Measurements from ENCODE around the gene ZNF595.
"Not testable (repeated sequence)": the region's sequence is repeated elsewhere in the genome, so short reads cannot be mapped to it uniquely, and the experiment has no call there.

Gene ZNF595

DNA sequence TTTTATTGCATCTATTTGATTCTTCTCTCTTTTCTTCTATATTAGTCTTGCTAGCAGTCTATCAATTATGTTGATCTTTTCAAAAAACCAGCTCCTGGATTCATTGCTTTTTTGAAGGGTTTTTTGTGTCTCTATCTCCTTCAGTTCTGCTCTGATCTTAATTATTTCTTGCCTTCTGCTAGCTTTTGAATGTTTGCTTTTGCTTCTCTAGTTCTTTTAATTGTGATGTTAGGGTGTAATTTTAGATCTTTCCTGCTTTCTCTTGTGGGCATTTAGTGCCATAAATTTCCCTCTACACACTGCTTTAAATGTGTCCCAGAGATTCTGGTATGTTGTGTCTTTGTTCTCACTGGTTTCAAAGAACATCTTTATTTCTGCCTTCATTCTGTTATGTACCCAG is 14.9 kb upstream of the ZNF595 start:
- H3K27me3 ChIP-seq (ENCODE audit: low read depth); H3K9me3 ChIP-seq; H3K4me1 ChIP-seq; H3K4me3 ChIP-seq; DNase-seq (ENCODE audit: low spot score in 2 of 2); in situ Hi-C loops (cut with MboI; ENCODE audit: low sequenced_read_pairs); H3K36me3 ChIP-seq (replicated peaks): not testable (repeated sequence)

- DNase-seq (ENCODE audit: low spot score in 2 of 2); in situ Hi-C loops (cut with MboI; ENCODE audit: low sequenced_read_pairs); H3K36me3 ChIP-seq (replicated peaks); H3K4me3 ChIP-seq; H3K27me3 ChIP-seq (ENCODE audit: low read depth); H3K4me1 ChIP-seq; H3K9me3 ChIP-seq: not testable (repeated sequence)
Observed at GRCh38 chr4:43375-43774, 9.7 kb upstream of the ZNF595 start.

DNA sequence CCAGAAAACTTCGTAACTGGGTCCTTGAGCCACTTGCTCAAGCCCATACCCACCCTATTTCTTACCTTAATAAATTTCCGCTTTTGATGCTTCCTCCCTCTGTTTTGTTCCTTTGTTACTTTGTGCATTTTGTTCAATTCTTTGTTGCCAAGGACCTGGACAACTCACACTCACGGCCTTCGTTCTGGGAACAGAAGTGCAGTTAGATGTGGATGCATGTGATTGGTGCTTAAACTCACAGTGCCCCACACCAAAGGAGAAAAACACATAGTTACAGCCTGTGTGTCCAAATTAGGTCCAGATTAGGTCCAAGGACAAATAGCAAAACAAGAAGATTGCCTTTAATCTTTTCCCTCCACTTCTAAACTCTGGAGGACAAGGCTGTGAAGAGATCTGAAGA is 1.9 kb upstream of the ZNF595 start:
- H3K4me3 ChIP-seq; H3K36me3 ChIP-seq (replicated peaks); H3K9me3 ChIP-seq; H3K4me1 ChIP-seq; H3K27me3 ChIP-seq (ENCODE audit: low read depth); DNase-seq (ENCODE audit: low spot score in 2 of 2); in situ Hi-C loops (cut with MboI; ENCODE audit: low sequenced_read_pairs): not testable (repeated sequence)

- H3K4me3 ChIP-seq; H3K4me1 ChIP-seq; H3K36me3 ChIP-seq (replicated peaks); in situ Hi-C loops (cut with MboI; ENCODE audit: low sequenced_read_pairs); H3K27me3 ChIP-seq (ENCODE audit: low read depth); H3K9me3 ChIP-seq; DNase-seq (ENCODE audit: low spot score in 2 of 2): not testable (repeated sequence)
Observed at GRCh38 chr4:51655-52277, 1.4 kb upstream of the ZNF595 start.

DNA sequence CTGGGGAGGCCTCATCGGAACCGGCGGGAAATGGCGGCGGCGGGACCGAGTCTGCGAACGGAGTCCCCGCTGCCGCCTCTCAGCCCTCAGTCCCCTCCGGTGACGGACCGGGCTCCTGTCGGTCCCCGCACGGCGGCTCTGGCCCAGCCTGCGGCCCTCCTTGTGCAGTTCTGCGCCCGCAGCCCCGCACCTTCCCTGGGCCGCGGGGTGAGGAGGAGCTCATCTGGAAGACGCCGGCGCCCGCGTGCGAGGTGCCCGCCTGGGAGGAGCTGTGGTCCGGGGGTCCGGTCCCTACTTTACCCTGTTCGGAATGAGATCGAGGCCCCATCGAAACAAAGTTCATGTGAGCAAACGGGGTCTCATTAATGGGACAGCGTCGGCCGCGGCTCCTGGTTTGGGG is 400 bp downstream of the ZNF595 start:
- H3K27me3 ChIP-seq (ENCODE audit: low read depth); in situ Hi-C loops (cut with MboI; ENCODE audit: low sequenced_read_pairs); H3K4me3 ChIP-seq; H3K4me1 ChIP-seq; H3K36me3 ChIP-seq (replicated peaks); DNase-seq (ENCODE audit: low spot score in 2 of 2); H3K9me3 ChIP-seq: not testable (repeated sequence)

DNA sequence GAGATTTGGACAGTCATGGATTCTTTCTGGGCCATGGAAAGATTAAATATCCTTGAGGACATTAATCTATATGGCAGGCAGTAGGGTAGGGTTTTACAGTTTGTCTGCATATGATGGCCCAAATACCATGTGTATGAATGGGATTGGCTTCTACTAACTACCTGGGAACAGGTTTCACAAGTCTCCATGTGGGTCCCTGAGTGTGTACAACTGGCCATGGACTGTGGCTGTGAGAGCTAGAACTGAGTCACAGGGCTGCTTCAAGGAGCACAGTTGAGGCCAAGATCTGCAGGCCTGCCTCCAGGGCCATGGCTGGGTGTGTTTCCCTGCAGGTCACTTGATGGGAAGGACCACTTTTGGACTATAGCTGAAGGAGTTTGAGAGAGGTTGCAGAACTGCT is 11.6 kb downstream of the ZNF595 start:
- DNase-seq (ENCODE audit: low spot score in 2 of 2); H3K4me3 ChIP-seq; H3K9me3 ChIP-seq; in situ Hi-C loops (cut with MboI; ENCODE audit: low sequenced_read_pairs); H3K36me3 ChIP-seq (replicated peaks); H3K27me3 ChIP-seq (ENCODE audit: low read depth); H3K4me1 ChIP-seq: not testable (repeated sequence)

- in situ Hi-C loops (cut with MboI; ENCODE audit: low sequenced_read_pairs): no loop called here
- Histone ChIP-seq H3K4me3 (no peak overlapping the region), H3K4me1 (no peaks in the 10 kb centered on the region), H3K27me3 (ENCODE audit: low read depth) (no peaks in the 10 kb centered on the region), H3K36me3 (replicated peaks) (no peaks in the 10 kb centered on the region), H3K9me3 (0 out of 2 replicates have a peak, but pooled peaks cover 2% of the 10 kb centered on the region)
- DNase-seq (ENCODE audit: low spot score in 2 of 2): no peak
Observed at GRCh38 chr4:71830-72229, 18.7 kb downstream of the ZNF595 start.

DNA sequence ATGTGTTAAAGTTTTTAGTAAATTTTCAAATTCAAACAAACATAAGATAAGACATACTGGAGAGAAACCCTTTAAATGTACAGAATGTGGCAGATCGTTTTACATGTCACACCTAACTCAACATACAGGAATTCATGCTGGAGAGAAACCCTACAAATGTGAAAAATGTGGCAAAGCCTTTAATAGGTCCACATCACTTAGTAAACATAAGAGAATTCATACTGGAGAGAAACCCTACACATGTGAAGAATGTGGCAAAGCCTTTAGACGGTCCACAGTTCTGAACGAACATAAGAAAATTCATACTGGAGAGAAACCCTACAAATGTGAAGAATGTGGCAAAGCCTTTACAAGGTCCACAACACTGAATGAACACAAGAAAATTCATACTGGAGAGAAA is 32.8 kb downstream of the ZNF595 start:
- no peak for DNase-seq (ENCODE audit: low spot score in 2 of 2)
- Histone ChIP-seq H3K27me3 (ENCODE audit: low read depth) (no peaks in the 10 kb centered on the region), H3K4me3 (no peak overlapping the region), H3K36me3 (replicated peaks) (no peaks in the 10 kb centered on the region), H3K4me1 (no peaks in the 10 kb centered on the region), H3K9me3 (no peaks in the 10 kb centered on the region)
- in situ Hi-C loops (cut with MboI; ENCODE audit: low sequenced_read_pairs): no loop called here

- DNase-seq (ENCODE audit: low spot score in 2 of 2); H3K36me3 ChIP-seq (replicated peaks); H3K9me3 ChIP-seq; H3K27me3 ChIP-seq (ENCODE audit: low read depth); H3K4me3 ChIP-seq; H3K4me1 ChIP-seq; in situ Hi-C loops (cut with MboI; ENCODE audit: low sequenced_read_pairs): not testable (repeated sequence)
Observed at GRCh38 chr4:86559-87324, 33.6 kb downstream of the ZNF595 start.

DNA sequence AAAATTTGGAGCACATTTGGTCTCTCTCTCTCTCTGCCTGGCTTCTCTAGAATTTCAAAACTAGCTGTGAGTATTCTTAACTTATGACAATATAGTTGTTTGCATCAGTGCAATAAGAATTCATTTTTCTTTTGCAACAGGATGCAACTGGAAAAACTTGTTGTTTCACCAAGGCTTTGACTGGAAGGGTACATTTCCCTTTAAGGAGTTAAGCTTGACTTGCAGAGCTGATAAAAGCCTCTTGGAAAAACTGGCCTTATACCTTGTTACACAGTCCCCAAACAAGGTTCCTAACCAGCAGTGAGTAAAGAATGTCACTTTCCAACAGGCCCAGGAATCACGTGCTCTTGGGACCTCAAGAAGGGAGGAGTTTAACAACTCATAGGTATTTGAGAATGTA is 45.3 kb downstream of the ZNF595 start:
- no peaks in the 10 kb centered on the region for H3K4me1 ChIP-seq
- no peaks in the 10 kb centered on the region for H3K36me3 ChIP-seq (replicated peaks)
- no peaks in the 10 kb centered on the region; the same call in 1 of the 2 replicates for H3K9me3 ChIP-seq
- no peak overlapping the region for H3K4me3 ChIP-seq
- in situ Hi-C loops (cut with MboI; ENCODE audit: low sequenced_read_pairs): no loop called here
- DNase-seq (ENCODE audit: low spot score in 2 of 2): no peak
- no peaks in the 10 kb centered on the region for H3K27me3 ChIP-seq (ENCODE audit: low read depth)

DNA sequence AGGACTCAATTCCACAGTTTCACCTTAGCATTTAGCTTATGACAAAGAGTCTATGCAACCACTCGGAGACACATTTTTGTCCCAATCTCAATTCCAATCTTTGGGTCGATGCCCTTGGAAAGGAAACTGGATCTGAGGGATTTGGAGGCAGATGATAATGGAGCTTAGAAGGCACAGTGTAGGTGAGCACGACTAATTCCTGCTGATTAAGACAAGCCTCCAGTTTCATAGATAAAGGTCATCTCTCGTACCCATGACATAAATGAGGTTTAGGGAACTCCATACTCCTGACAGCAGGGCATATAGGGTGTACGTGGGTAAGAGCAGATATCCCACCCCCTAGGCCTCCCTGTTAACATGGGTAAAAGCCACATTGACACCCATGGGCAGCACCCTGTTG is 46.7 kb downstream of the ZNF595 start:
- Histone ChIP-seq H3K27me3 (ENCODE audit: low read depth) (no peaks in the 10 kb centered on the region), H3K4me1 (no peaks in the 10 kb centered on the region), H3K9me3 (no peaks in the 10 kb centered on the region; the same call in 1 of the 2 replicates), H3K36me3 (replicated peaks) (no peaks in the 10 kb centered on the region), H3K4me3 (no peak overlapping the region)
- in situ Hi-C loops (cut with MboI; ENCODE audit: low sequenced_read_pairs): no loop called here
- DNase-seq (ENCODE audit: low spot score in 2 of 2): no peak

DNA sequence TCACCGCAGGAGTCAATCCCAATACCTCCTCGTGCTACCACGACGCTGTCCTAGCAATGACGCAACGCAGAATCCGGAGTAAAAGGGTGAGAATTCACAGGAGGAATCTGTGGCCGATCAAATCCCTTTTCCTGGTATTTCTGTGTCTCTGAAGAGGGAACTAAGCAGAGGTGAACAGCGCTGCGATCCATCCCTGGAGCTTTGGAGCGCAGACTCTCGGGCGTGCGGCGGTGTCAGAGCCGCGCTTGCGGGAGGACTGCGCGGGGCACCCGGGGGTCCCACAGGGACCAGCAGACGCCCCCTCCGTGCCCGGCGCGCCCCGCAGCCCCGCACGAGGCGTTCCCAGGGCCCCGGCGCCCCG is 53.9 kb downstream of the ZNF595 start:
- Histone ChIP-seq H3K36me3 (replicated peaks) (no peaks in the 10 kb centered on the region), H3K9me3 (no peaks in the 10 kb centered on the region), H3K4me3 (no peak overlapping the region), H3K27me3 (ENCODE audit: low read depth) (no peaks in the 10 kb centered on the region), H3K4me1 (no peaks in the 10 kb centered on the region)
- DNase-seq (ENCODE audit: low spot score in 2 of 2): no peak
- in situ Hi-C loops (cut with MboI; ENCODE audit: low sequenced_read_pairs): no loop called here

DNA sequence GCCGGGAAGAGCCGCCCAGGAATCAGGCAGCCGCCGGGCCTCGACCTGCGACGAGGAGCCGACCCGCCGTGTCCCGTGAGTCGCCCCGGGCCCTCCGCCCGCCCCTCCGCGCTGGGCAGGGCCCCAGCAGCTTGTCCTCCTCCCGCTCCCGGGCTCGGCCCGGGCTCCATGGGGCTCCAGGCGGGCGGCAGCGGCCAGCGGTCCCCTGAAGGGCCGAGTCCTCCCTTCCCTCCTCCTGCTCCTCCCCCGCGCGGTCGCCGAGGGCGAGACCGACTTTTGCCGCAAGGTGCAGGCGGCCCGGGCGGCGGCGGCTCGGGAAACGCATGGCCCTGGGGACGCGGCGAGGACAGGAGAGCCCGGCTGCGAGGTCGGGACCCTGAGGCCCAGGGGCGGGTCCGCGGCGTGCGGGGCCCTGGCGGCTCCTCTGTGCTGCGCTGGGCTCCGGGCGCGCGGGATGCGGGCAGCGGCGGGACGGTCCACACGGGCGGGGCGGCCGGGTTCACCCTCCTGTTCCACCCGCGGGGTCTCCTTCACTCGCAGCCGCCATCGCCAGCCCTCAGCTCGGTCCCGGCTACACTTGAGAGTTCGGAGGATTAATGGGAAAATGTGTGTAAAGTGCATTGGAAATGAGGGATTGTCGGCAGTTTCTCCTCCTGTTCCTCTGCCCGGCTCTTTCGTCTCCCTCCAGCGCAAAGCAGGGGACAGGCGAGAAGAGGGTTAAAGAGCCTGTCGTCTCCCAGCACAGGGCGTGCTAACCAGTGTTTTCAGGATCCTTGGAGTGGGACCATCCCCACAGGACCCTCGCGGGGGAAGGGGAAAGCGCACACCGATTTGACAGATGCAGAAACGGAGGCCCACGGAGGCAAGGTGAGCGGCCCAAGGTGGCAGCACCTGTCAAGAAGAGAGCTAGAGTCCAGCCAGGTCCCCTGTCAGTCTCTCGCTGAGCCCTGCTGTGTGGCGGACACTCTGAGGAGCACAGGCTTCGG is 54.6 kb downstream of the ZNF595 start:
- Histone ChIP-seq H3K4me3 (no peak overlapping the region), H3K27me3 (ENCODE audit: low read depth) (no peaks in the 10 kb centered on the region), H3K9me3 (no peaks in the 10 kb centered on the region), H3K36me3 (replicated peaks) (no peaks in the 10 kb centered on the region), H3K4me1 (no peaks in the 10 kb centered on the region)
- DNase-seq (ENCODE audit: low spot score in 2 of 2): no peak
- in situ Hi-C loops (cut with MboI; ENCODE audit: low sequenced_read_pairs): no loop called here

GRCh38 chr4:112771-113170 is 59.6 kb downstream of the ZNF595 start:
- H3K9me3 ChIP-seq: no peaks in the 10 kb centered on the region
- H3K36me3 ChIP-seq (replicated peaks): no peaks in the 10 kb centered on the region
- no peak overlapping the region for H3K4me3 ChIP-seq
- DNase-seq (ENCODE audit: low spot score in 2 of 2): no peak
- no peaks in the 10 kb centered on the region for H3K27me3 ChIP-seq (ENCODE audit: low read depth)
- in situ Hi-C loops (cut with MboI; ENCODE audit: low sequenced_read_pairs): no loop called here
- no peaks in the 10 kb centered on the region for H3K4me1 ChIP-seq
